ENCODE data around the gene AKIP1.

The AKIP1 gene

GRCh38 chr11:8914661-8915018 lies 3.7 kb downstream of the AKIP1 start:
- Histone ChIP-seq H3K36me3 (replicated peaks; ENCODE audit: insufficient read depth, low read length) (no peaks in the 10 kb centered on the region), H3K4me1 (ENCODE audit: low read length) (peaks cover 17% of the 10 kb centered on the region), H4K20me1 (ENCODE audit: insufficient read depth, low read length) (no peaks in the 10 kb centered on the region), H3K9me3 (replicated peaks; ENCODE audit: insufficient read depth, low read length) (no peaks in the 10 kb centered on the region), H3K79me2 (ENCODE audit: low read length) (peaks cover 10% of the 10 kb centered on the region; the same call in 1 of the 2 replicates), H3K9me2 (replicated peaks; ENCODE audit: insufficient read depth, low read length) (no peaks in the 10 kb centered on the region), H3K27me3 (replicated peaks; ENCODE audit: insufficient read depth, low read length) (no peaks in the 10 kb centered on the region), H3K4me3 (ENCODE audit: low read length) (0 out of 2 replicates have a peak overlapping the region, but pooled peaks have one; percentile 47), H3F3A (ENCODE audit: insufficient read depth, low read length) (peaks cover 13% of the 10 kb centered on the region; the same call in 1 of the 2 replicates), H3K27ac (ENCODE audit: low read length) (no peak overlapping the region), H3K9ac (ENCODE audit: low read length) (no peak overlapping the region), H2AFZ (ENCODE audit: low read length) (peak overlapping the region; percentile 78; the same call in 1 of the 2 replicates), H3K4me2 (ENCODE audit: low read depth, low read length) (peak overlapping the region; percentile 79)
- DNase-seq: no peak
- TF ChIP-seq EZH2 (optimal IDR thresholded peaks at IDR 0.05; ENCODE audit: low read depth, low read length) (no peak), EZH2phosphoT487 (IDR thresholded peaks at IDR 0.05; ENCODE audit: low read length) (no peak)

GRCh38 chr11:8917157-8917825 lies 6.3 kb downstream of the AKIP1 start:
- Histone ChIP-seq H3K9ac (ENCODE audit: low read length) (no peak overlapping the region), H3F3A (ENCODE audit: insufficient read depth, low read length) (peaks cover 13% of the 10 kb centered on the region; the same call in 1 of the 2 replicates), H2AFZ (ENCODE audit: low read length) (no peak overlapping the region), H3K4me1 (ENCODE audit: low read length) (peaks cover 17% of the 10 kb centered on the region), H3K79me2 (ENCODE audit: low read length) (0 out of 2 replicates have a peak, but pooled peaks cover 3% of the 10 kb centered on the region), H3K27me3 (replicated peaks; ENCODE audit: insufficient read depth, low read length) (no peaks in the 10 kb centered on the region), H3K9me2 (replicated peaks; ENCODE audit: insufficient read depth, low read length) (no peaks in the 10 kb centered on the region), H3K27ac (ENCODE audit: low read length) (no peak overlapping the region), H3K9me3 (replicated peaks; ENCODE audit: insufficient read depth, low read length) (no peaks in the 10 kb centered on the region), H3K4me2 (ENCODE audit: low read depth, low read length) (no peak overlapping the region), H4K20me1 (ENCODE audit: insufficient read depth, low read length) (no peaks in the 10 kb centered on the region), H3K4me3 (ENCODE audit: low read length) (no peak overlapping the region), H3K36me3 (replicated peaks; ENCODE audit: insufficient read depth, low read length) (no peaks in the 10 kb centered on the region)
- no peak for DNase-seq
- TF ChIP-seq EZH2phosphoT487 (IDR thresholded peaks at IDR 0.05; ENCODE audit: low read length) (no peak), CTCF (IDR thresholded peaks at IDR 0.05; ENCODE audit: low read length) (no peak), EZH2 (optimal IDR thresholded peaks at IDR 0.05; ENCODE audit: low read depth, low read length) (no peak)

- H3K4me2 ChIP-seq (ENCODE audit: low read depth, low read length): no peak overlapping the region
- H3K36me3 ChIP-seq (replicated peaks; ENCODE audit: insufficient read depth, low read length): no peaks in the 10 kb centered on the region
- H3K9me3 ChIP-seq (replicated peaks; ENCODE audit: insufficient read depth, low read length): no peaks in the 10 kb centered on the region
- no peak overlapping the region for H2AFZ ChIP-seq (ENCODE audit: low read length)
- no peaks in the 10 kb centered on the region for H3F3A ChIP-seq (ENCODE audit: insufficient read depth, low read length)
- H3K4me3 ChIP-seq (ENCODE audit: low read length): no peak overlapping the region
- no peak for TF ChIP-seq EZH2 (optimal IDR thresholded peaks at IDR 0.05; ENCODE audit: low read depth, low read length)
- TF ChIP-seq CTCF (IDR thresholded peaks at IDR 0.05; ENCODE audit: low read length): no peak
- no peak for TF ChIP-seq EZH2phosphoT487 (IDR thresholded peaks at IDR 0.05; ENCODE audit: low read length)
- H3K27ac ChIP-seq (ENCODE audit: low read length): no peak overlapping the region
- H3K79me2 ChIP-seq (ENCODE audit: low read length): no peaks in the 10 kb centered on the region
- H3K27me3 ChIP-seq (replicated peaks; ENCODE audit: insufficient read depth, low read length): no peaks in the 10 kb centered on the region
- H3K4me1 ChIP-seq (ENCODE audit: low read length): no peaks in the 10 kb centered on the region
- H3K9me2 ChIP-seq (replicated peaks; ENCODE audit: insufficient read depth, low read length): no peaks in the 10 kb centered on the region
- H3K9ac ChIP-seq (ENCODE audit: low read length): no peak overlapping the region
- DNase-seq: no peak
- no peaks in the 10 kb centered on the region for H4K20me1 ChIP-seq (ENCODE audit: insufficient read depth, low read length)
Measured at GRCh38 chr11:8922691-8923090, 11.7 kb downstream of the AKIP1 start.

- Histone ChIP-seq H3K9me2 (replicated peaks; ENCODE audit: insufficient read depth, low read length) (no peaks in the 10 kb centered on the region), H3K79me2 (ENCODE audit: low read length) (no peaks in the 10 kb centered on the region), H3K4me1 (ENCODE audit: low read length) (no peaks in the 10 kb centered on the region), H4K20me1 (ENCODE audit: insufficient read depth, low read length) (no peaks in the 10 kb centered on the region), H3K9me3 (replicated peaks; ENCODE audit: insufficient read depth, low read length) (no peaks in the 10 kb centered on the region), H2AFZ (ENCODE audit: low read length) (no peak overlapping the region), H3K27ac (ENCODE audit: low read length) (no peak overlapping the region), H3K36me3 (replicated peaks; ENCODE audit: insufficient read depth, low read length) (no peaks in the 10 kb centered on the region), H3F3A (ENCODE audit: insufficient read depth, low read length) (no peaks in the 10 kb centered on the region), H3K9ac (ENCODE audit: low read length) (no peak overlapping the region), H3K4me2 (ENCODE audit: low read depth, low read length) (no peak overlapping the region), H3K27me3 (replicated peaks; ENCODE audit: insufficient read depth, low read length) (no peaks in the 10 kb centered on the region), H3K4me3 (ENCODE audit: low read length) (no peak overlapping the region)
- no peak for DNase-seq
- no peak for TF ChIP-seq CTCF (IDR thresholded peaks at IDR 0.05; ENCODE audit: low read length)
- no peak for TF ChIP-seq EZH2 (optimal IDR thresholded peaks at IDR 0.05; ENCODE audit: low read depth, low read length)
- TF ChIP-seq EZH2phosphoT487 (IDR thresholded peaks at IDR 0.05; ENCODE audit: low read length): no peak
Measured at GRCh38 chr11:8925711-8926110, 14.7 kb downstream of the AKIP1 start.

All from MM.1S (cell line).